Fibroblast of the conjunctiva (primary cell): ENCODE results near the gene OTOS.

Experiments
- DNase-seq: peaks from one replicate; pipeline ENCODE4 v3.0.0-alpha.2; 2010; ENCODE audit warnings: low read depth

Gene OTOS

DNA sequence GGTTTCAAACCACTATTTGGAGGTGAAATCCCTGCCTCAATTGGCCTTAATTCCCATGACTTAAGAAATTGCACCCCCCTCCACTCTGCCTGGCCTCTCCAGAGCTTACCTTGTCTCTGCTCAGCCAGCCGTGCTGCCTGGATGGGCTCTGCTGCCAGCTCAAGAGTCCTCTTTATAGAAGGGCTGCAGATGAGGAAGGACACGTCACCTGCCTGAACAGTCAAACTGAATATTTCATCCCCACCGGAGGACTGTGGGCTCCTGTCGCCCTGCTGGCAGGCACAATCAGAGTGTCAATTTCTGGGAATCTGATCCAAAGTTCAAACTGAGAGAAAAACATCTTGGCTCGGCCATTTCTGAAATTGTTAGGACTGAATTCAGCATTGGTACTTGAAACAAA lies at the start of gene OTOS:
TSS of gene OTOS (minus strand) at position 148 of the 400 bp plus-strand sequence. CDS start 332 bp downstream, outside the sequence.
- DNase-seq: no peak

DNA sequence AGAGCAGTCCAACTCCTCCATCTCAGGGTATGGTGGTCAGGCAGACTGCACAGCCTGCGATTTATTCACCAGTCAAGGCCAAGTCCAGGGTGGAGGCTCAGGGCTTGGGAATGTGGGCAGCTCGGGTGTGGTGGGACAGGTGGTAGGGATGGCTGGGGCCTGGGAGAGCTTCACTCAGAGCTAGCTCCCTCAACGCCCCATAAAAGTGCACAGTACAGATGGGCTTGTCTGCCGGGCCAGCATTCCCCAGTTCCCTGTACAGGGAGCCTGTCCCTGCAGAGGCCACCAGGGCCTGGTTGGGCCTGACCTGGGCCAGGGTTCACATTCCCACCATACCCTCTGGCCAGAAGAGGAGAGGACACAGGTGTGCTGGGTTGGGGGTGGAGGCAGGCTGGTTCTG lies 49.2 kb upstream of the OTOS start:
- DNase-seq: no peak

GRCh38 chr2:240187989-240188590 lies 47.6 kb upstream of the OTOS start:
- no peak for DNase-seq

GRCh38 chr2:240186191-240186725 lies 45.8 kb upstream of the OTOS start:
- no peak for DNase-seq

DNA sequence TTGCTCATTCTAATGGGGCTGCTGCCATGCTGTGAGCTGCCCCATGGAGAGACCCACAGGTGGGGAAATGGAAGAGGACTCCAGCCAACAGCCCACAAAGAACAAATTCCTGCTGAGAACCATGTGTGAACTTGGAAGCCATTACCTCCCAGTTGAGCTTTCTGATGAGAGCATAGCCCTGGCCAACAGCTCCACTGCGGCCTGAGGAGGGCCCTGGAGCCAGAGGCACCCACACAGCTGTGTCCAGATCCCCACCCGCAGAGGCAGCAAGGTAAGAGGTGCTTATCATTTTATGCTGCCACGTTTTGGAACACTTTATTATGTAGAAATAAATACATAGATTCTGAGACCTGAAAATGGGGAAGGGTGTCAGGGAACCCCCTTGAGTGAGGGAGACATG lies 44.2 kb upstream of the OTOS start:
- no peak for DNase-seq

GRCh38 chr2:240183875-240184590 lies 43.6 kb upstream of the OTOS start:
- no peak for DNase-seq

GRCh38 chr2:240183006-240183874 lies 42.8 kb upstream of the OTOS start:
- no peak for DNase-seq

GRCh38 chr2:240182476-240182875 lies 42.0 kb upstream of the OTOS start:
- no peak for DNase-seq

GRCh38 chr2:240182001-240182400 lies 41.5 kb upstream of the OTOS start:
- no peak for DNase-seq

DNA sequence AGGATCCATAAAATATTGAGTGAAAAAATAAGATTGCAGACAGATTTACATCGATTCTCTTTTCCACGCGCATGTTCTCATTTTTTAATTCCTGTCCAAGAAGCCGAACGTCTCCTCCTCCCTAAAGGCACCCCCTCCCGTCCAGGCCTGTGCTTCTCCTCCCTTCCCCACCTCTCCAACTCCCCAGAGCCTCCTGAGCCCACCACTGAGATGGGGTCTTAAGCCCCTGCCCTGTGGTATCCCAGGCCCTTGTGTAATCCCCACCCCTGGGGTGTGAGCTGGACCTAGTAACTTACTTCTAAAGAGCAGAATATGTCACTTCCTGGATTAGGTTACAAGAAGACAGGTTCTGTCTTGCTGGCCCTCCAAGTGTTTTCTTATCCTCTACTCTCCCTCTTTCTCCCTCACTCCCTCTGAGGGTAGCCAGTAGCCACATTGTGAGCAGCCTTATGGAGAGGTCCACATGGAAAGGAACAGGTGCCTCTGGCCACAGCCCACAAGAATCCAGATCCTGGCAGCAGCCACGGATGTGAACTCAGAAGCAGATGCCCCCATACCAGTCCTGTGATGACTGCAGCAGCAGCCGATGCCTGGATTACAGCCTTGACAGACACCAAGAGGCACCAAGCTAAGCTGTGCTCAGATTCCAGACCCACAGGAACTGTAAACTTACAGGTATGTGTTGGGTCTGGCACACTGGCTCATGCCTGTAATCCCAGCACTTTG lies 39.6 kb upstream of the OTOS start:
- no peak for DNase-seq

- DNase-seq: no peak
Observed at GRCh38 chr2:240179186-240179815, 38.8 kb upstream of the OTOS start.

DNA sequence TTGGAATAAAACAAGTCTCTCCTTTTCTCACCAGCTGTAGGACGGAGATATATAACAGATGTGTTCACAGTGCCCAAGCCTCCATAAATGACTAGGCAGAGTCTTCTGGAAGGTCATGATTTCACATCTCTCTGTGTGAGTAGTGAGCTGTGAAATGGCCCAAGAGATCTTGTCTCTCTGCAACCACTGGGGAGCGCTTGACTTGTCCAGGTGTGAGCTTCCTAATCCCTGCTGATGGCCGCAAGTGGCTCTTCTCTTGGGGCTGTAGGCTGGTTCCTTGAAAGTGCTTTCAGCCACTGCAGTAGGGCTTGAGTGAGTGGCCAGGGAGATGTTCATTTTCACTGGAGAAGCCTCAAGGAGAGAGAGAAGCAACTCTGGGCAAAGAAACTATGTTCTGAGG lies 38.1 kb upstream of the OTOS start:
- no peak for DNase-seq

DNA sequence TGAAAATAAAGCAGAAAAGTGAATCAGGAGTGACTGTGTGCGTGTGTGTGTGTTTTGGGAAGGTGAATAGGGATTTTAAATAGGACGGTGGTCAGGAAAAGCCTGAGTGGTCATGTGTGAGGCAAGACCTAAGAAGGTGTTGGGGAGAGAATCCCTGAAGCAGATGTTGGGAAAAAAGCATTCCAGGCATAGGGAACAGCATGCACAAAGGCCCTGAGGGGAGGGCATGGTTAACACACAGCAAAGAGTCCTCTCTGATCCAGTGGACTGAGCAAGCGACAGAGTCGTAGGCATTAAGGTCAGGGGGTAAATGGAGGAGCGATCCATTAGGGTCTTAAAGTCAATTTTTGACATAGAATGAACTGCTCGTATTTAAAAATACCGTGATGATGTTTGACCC lies 34.0 kb upstream of the OTOS start:
- no peak for DNase-seq

DNA sequence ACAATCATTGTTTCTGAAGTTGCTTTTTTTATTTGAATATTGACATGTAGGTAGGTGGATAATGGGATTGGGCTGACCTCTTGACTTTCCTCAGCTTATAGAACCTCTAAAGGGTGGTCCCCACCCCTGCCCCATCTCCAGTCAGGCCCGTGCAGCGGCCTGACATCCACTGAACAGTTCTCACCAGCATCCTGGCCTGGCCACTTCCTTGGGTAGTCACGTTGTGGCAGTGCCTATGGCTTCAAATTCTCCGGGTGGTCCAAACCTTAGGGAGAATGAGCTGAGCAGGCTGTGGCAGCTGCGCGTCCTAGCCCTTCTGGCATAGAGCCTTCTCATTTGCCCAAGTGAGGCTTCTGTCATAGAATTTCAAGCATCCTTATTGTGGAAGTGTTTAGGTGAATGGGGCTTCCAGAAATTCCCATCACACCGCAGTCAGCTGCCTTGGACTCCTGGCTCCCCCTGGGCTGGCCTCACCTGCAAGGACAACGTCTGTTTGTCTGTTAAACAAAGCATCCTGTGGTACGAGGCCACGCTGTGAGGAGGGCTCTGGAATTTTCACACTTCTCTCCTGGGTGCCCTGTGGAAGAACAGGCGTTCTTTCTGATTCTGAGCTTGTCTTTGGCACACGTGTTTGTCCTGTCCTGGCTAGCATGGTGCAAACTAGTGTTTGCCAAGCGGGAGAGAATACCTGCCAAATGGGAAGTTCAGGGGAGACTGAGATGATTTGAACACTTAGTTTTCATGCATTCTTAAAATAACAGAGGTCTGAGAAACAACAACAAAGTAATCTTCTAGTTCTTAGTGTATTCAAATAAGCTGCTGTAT lies 31.8 kb upstream of the OTOS start:
- no peak for DNase-seq

GRCh38 chr2:240170883-240171282 lies 30.4 kb upstream of the OTOS start:
- DNase-seq: no peak

GRCh38 chr2:240170354-240170735 lies 29.9 kb upstream of the OTOS start:
- no peak for DNase-seq

DNA sequence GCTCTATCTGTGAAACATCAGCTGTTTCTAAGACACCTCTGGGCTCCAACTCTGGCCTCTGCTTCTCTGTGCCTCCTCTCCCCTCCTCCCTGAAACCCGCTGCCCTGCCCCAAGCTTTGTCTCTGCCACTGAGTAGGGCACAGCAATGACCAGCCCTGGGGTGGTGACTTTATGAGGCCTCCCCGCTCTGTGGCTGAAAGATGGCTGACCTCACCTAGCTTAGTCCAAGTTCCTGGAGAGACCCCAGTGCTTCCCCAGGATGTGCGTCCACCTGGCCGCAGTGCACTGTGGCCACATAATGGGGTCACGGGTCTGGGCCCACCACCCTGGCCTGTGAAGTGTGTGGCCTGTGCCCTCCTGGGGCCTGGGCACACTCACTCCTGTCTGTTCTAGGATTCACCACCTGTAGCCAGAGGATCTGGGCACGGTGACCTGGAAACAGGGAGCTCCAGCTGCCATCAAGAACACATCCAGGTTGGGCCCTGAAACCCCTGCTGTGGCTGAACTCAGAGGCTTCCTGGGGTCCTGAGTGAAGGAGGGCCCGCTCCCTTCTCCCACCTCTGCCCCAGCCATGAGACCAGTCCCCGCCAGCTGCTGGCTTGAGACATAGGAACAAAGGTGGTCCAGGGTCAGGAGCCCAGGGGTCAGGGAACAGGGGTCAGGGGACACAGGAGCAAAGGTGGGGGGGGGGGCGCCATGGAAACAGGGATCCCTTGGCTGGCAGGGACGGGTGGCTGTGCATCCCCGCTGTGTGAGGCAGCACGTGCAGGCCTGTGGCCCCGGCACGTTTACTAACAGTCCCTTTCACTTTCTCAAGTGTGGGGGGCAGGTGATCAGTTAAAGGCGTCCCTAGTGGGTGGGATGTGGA lies 29.3 kb upstream of the OTOS start:
- no peak for DNase-seq

DNA sequence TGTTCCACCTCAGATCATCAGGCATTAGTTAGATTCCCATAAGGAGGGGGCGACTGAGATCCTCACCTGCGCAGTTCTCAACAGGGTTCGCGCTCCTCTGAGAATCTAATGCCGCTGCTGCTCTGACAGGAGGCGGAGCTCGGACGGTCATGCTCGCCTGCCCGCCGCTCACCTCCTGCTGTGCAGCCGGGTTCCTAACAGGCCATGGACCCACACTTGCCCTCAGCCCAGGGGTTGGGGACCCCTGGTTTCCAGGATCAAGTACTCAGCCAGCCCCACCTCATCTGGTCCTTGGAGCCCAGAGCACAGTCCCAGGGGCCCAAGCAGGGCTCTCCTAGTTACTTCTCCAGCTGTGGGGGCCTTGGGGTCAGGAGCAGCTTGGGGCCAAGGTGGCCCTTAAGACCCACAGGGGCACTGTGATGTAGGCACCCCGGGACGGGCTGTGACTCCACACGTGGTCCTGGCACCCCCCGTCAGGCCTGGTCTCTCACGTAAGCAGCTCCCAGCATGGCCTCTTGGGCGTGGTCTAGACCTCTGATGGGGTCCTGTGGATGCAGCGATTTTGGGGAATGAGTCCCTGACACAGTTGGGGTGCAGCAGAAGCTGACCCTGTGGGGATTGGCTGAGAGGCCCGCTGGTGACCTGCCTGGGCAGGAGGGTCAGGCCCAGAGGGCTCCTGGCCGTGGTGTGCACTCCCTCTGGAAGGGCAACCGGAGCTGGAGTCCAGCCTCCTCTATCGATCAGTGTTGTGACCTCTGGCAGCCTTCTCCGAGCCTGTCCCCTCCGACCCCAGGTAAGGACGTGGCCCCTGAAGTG lies 28.3 kb upstream of the OTOS start:
- DNase-seq: no peak

GRCh38 chr2:240168041-240168440 lies 27.6 kb upstream of the OTOS start:
- DNase-seq: no peak
